Lung microvascular endothelial cell (primary cell): ENCODE results near the gene DQX1. TPM values are rescaled to one million over a fixed set of nuclear protein-coding genes. Genes with fewer than 3 reads are reported as not detected.
"Not testable (repeated sequence)": the region's sequence is repeated elsewhere in the genome, so short reads cannot be mapped to it uniquely, and the experiment has no call there.

ENCODE experiments used
- DNase-seq, 2 donors: peaks; one replicate each; pipeline versions ENCODE4 v3.0.0 to v3.0.0-alpha.2; 2010; ENCODE audit warnings: low read depth in 2 of 2
- total RNA-seq: library from RNA; depleted of rRNA; stranded (reverse); fragments of >200 nt; gene quantifications from 2 replicates; pipeline ENCODE4 v1.2.1, GENCODE V29; 2014

DQX1 gene, protein sequence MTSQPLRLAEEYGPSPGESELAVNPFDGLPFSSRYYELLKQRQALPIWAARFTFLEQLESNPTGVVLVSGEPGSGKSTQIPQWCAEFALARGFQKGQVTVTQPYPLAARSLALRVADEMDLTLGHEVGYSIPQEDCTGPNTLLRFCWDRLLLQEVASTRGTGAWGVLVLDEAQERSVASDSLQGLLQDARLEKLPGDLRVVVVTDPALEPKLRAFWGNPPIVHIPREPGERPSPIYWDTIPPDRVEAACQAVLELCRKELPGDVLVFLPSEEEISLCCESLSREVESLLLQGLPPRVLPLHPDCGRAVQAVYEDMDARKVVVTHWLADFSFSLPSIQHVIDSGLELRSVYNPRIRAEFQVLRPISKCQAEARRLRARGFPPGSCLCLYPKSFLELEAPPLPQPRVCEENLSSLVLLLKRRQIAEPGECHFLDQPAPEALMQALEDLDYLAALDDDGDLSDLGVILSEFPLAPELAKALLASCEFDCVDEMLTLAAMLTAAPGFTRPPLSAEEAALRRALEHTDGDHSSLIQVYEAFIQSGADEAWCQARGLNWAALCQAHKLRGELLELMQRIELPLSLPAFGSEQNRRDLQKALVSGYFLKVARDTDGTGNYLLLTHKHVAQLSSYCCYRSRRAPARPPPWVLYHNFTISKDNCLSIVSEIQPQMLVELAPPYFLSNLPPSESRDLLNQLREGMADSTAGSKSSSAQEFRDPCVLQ
- total RNA-seq = not detected in 2 replicates

DNA sequence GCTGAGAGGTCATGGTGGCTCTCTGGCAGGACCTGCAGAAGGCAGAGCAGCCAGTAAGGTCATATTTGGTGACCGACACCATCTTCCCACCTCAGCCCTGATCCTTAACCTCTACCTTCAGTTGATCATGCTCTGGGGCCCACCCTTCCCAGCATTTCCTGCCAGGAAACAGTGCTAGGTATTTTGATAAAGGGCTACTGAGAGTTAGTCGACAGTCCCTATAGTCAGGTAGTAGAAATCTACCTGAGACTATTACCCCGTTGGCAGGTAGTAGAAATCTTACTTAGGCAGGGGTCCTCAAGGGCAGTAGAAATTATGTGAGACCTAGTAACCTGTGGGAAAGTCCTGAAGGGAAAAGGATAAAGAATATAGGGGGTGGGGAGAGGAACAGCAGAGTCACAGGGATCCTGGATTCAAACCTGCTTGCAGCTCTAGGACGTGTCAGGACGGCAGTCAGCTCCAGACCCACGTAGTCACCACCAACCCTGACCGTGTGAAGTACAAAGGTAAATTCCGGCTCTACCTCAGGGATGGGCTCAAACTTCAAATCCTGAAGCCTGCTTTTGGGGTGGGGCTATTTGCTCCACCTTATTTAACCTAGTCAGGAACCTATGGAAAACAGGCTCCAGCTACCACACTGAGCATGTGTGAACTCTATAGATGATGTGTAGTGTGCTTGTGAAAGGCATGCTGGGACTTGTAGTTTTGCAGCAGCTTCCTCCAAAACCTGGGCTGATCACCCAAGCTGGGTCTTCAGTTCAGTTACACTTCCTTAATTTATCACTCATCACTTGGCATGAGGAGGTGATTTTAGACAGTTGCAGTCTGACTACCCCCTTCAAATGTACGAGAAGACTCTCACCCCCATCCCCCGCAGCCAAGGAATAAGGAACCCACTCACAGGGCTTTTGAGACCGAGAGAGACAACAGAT lies at the start of gene DQX1:
TSS of gene DQX1 (minus strand) at position 515 of the 932 bp plus-strand sequence. CDS start at position 13, 502 bp downstream.
- DNase-seq = peak in 1 of 2 donors; percentile 43

DNA sequence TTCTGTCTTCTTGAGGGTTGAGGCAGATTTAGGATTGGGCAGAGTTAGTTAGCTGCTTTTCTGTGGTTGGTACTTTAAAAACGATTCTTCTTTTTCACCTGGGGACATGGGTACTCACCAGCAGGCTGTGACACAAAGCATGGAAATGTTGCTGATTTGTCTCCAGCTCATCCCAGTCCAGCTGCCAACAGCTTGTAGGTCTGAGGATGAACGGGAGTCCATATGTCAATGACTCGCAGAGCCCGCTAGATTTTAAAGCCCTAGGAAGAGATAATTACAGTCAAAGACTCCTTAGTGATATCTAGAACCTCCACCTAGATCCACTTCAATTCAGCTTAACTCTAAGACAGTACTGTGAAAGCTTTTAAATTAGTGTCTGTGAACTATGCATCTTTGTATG lies 49.3 kb upstream of the DQX1 start:
- no peak for DNase-seq

DNA sequence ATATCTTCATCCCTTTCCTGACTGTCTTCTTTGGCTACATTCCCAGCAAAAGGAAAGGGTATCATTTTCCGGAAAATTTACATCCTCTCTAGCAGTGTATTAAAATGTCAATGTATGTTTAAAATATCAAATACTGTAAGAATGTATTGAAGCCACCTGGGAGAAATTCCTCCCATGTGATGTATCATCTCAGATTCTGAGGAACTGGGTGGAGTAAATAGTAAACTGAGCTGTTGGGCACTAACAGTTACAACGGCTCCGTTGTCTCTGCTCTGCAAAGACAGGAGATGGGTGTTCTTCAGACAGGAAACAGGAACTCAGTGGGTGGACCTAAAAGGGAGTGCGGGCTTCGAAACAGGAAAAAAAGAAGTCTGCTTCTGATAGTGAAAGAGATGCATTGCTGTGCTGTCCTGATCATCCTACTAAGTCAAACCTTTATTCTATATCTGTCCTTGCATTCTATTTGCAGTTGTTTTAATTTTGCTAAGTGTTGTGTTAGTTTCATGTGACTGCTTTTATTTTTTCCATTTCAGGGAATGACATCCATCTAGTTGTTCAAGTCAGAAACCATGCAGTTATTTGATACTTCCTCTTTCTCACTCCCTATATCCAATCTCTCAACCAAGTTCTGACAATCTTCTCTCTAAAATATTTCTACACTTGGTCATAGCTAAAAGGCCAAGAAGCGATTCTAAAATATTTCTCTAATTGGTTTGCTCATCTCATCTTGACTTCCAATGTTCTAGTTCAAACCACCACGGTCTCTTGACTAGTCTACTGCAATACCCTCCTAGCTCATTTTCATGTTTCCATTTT lies 47.9 kb upstream of the DQX1 start:
- peak; percentile 50 to 60 for DNase-seq

DNA sequence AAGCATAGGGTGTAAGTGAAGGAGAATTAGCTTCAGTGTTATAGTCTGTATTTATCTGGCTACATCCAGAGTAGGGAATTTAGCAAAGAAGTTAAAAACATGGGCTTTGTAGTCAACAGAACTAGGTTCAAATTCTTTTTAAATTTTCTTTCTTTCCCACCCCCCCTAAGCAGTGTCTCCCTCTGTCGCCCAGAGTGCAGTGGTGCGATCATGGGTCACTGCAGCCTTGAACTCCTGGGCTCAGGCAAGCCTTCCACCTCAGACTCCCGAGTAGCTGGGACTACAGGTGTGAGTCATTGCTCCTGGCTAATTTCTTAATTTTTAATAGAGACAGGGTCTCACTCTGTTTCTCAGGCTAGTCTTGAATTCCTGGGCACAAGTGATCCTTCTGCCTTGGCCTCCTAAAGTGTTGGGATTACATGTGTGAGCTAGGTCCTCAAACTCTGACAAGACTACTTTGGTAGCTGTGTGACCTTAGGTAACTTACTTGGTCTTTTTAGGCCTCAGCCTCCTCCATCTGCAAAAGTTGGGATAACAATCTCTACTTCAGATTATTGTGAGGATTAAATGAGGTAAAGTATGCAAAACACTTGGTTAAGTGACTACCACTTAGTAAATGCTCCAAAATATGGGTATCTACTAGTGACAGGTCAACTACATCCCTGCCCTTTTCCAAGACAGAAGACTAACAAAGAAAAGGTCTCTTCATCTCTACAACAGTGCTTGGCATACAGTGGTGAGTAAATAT lies 46.3 kb upstream of the DQX1 start:
- DNase-seq = no peak

DNA sequence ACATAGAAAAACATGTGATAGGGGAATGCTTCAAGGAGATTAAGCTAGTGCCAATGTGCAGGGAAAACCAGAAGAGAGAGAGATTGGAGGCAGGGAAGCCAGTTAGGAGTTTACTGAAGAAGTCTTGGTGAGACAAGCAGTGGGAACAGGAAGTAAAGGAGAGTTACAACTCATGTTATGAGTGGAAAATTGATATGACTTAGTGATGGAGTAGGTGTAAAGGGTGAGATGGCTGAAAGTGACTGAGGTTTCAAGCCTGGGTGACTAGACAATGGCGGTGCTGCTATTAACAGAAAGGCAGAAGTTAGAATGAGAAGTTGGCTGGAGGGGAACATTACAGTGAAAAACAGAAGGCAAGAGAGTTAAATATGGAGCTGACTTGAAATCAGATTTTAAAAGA lies 45.0 kb upstream of the DQX1 start:
- no peak for DNase-seq

DNA sequence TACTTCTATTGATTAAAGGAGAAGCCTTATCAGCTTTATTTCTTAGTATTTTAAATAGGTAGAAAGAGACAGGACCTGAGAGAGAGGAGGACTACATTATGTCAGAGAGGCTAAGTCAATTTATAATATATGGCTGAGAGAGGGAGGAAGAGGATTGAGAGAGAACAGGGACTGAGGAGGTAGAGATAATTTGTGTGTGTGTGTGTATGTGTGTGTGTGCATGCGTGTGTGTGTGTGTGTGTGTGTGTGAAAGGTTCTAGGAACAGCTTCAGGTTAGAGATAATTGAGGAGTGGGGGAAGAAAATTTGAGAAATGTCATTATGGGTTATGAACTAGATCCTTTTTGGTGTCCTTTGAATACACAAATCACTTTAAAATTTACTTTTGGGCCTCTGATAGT lies 43.7 kb upstream of the DQX1 start:
- no peak for DNase-seq

DNA sequence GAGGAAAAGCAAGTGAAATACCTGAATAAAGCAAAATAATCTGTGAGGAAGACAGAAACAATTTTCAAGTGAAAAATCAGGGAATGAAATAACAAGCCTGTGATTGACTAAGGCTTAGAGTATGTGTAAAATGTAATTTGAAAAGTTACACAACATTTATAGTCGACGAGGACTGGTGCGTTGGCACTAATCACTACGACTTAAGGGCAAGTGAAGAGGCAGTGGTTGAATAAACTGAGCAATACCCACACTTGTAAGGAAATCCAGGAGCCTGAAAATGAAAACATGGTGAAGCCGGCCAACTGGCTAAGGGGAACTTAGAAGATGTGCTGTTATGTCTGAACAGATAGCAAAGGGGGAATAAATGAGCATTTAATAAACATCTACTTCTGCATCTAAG lies 41.9 kb upstream of the DQX1 start:
- DNase-seq = no peak

DNA sequence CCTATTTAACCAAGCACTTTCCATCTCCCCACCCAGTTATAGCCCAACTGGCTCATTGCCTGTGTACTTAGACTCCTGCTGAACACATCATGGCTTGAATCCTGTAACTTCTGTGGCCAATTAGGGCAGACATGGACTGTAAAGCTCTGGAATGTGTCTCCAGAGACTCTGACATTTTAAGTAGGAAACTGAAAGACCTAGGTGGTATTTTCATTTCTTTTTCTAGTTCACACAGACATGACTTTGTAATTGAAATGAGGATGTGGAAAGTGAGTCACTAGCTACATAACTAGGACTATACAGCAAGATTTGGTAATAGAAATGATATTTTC lies 40.7 kb upstream of the DQX1 start:
- no peak for DNase-seq

DNA sequence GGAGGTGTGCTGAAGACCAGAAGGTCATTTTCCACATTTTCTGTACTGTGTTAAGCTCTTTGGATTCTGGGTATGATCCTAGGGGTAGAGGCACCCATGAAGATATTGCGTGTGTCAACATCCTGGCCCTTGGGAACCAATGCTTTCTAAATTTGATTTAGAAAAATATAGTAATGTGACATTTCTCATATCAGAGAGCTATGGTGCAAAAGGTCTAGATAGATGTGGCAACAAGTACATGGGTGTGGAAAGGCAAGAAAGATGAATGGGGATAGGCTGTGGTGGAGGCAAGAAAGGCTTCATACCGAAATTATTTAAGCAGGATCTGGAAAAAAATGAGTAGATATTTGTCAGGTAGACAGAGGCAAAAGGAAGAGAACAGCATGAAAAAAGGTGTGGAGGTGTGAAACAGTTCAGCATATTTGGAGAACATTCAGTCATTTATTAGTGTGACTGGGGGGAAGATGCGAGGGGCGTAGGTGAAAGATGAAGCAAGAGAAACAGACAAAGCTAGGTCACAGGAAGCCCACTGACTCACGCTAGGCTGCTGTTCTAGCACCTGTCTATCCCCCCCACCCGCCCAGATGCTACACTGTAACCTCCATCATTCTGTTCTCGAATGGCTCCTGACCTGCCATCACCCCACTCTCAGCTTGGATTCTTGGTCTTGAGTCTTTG lies 40.2 kb upstream of the DQX1 start:
- no peak for DNase-seq

DNA sequence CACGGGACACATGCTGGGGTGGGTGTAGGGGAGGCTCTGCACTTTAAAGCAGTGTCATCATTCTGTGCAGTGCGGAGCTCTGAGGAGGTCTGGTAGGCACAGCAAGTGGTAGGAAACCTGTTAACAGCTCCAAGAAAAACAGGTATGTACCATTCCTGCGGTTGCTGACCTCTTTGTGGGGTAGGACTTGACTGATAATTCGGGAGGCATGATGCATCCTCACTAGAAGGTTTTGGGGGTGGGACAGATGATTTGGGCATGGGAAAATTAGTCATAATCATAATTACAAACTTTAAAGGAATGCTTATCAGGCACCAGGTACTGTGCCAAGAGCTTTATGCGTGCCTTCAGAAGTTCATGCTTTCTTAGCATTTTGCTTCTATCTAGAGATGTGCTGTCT lies 38.2 kb upstream of the DQX1 start:
- no peak for DNase-seq

DNA sequence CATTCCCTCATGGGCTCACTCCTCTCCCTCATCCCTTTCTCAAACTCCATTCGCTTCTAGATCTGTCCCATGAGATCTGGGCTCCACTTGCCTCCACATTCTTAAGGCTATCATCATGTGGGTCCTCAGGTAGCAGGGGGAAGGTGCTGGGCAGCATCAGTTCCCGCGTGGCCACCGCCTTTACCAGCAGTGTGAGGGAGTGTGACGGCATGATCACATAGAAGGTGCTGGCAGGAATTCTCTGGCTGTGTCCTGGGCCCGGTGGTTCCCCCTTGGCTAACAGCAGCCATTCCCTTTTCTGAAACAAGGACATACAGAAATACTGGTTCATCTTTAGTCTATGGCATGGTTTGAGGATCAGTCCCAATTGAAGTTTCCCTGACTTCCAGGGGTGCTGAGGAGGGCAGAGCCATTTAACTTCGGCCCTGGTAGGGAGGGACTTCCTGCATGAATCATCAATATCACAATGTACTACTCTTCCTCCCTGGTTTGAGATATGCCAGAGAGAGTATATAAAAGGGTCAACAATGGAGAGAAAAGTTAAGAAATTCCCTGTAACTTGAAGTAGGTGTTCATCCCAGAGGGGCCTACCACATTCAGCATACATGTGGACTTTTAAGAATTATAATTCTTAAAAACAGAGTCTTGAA lies 36.2 kb upstream of the DQX1 start:
- no peak for DNase-seq

DNA sequence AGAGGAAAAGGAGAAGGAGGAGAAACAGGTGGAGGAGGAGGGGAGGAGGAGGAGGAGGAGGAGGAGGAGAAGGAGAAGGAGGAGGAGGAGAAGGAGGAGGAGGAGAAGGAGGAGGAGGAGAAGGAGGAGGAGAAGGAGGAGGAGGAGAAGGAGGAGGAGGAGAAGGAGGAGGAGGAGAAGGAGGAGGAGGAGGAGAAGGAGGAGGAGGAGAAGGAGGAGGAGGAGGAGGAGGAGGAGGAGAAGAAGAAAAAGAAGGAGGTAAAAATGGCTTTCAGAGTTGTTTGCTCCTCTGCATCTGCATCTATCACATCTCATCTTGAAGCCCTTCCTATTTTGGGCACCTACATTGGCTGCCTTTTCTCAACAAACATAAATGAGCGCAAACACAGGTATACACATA lies 35.0 kb upstream of the DQX1 start:
- not testable (repeated sequence) for DNase-seq

DNA sequence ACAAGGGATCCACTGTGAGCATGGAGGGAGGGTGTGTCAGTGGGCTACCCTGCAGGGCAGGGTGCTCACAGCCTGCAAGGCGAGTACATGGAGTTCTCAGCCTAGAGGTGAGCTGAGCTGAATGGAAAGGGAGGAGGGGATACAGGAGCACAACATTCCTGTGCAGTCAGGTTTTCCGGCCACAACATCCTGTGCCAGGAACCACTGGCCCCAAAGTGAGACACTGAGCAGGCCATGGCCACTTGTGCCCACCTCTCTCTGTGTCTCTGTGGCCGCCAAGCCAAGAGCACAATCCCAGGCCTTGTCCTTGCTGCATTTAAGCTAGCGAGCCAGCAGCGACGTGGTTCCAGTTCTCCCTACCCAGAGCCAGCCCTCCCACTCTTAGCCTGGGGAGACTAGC lies 34.6 kb upstream of the DQX1 start:
- DNase-seq = peak in 1 of 2 donors; percentile 48

DNA sequence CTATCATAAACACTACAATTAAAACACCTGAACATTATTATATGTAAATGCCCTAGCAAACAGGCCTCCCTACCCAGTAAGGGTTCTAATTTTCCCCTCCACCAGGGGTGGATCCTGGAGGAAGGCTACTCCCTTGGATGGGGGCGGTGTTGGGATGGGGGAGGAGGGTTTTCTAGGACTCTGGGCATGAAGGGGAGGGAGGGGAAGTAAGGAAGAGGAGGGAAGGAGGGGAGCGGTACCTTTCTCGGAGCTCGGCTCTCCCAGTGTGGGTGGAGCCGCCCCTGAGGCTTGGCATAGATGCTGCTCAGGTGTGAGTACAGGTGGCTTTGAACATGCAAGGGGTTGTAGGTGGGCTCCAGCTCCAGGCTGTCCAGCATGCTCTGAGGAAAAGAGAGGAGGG lies 33.9 kb upstream of the DQX1 start:
- DNase-seq = no peak

DNA sequence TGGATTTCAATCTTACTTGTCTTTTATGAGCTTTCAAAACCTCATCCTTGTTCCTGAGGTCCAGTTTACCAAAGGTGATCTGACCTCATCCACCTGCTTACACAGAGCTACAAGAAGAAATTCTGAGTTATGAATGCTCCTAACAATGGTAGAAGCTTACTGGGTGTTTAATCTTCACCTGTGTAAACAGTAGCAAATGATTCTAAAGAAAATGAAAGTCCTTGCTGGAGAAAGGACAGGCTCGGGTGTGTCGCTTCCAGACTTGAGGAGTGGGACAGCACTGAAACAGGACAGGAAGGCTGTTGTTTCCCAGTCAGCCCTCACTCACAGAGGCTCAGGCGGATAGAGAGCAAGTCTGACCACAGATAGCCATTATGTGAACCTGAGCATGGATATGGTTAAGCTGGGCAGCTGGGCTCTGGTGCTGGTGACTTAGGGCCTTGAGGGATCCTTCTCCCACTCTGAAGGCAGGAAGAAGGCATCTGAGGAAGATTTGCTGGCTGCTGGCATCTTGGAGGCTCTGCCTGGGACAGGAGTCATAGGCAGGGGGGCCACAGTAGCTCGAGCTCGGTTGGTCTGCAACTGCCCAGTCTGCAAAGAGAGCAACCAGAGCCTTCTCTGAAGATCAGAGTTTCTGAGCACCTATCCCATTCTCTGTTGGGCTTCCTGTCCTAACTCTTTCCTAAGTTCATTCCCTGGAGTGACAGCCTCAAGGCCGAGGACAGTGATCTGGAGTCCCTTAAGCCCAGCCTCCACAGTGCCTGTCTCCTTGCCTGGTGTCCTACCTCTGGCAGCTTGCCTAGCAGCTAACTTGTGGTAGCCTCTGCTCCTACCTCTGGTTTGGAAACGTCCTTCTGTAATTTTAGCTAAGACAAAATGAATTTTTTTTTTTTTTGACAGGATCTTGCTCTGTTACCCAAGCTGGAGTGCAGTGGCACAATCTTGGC lies 32.5 kb upstream of the DQX1 start:
- DNase-seq = no peak

DNA sequence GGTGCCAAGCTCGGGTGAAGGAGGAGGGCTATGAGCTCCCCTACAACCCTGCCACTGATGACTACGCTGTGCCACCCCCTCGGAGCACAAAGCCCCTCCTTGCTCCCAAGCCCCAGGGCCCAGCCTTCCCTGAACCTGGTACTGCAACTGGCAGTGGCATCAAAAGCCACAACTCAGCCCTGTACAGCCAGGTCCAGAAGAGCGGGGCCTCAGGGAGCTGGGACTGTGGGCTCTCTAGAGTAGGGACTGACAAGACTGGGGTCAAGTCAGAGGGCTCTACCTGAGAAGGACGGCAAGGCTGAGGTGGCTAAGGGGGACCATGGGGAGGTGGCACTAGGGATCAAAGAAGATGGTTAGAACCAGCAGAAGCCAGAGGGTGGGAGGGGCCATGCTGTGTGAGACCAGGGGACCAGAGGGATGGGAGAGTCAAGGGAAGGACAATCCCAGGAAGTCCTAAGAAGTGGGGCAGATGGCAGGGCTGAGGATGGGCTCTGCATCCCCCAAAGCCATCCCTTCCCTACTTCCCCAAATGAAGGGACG lies 30.9 kb upstream of the DQX1 start:
- no peak for DNase-seq

DNA sequence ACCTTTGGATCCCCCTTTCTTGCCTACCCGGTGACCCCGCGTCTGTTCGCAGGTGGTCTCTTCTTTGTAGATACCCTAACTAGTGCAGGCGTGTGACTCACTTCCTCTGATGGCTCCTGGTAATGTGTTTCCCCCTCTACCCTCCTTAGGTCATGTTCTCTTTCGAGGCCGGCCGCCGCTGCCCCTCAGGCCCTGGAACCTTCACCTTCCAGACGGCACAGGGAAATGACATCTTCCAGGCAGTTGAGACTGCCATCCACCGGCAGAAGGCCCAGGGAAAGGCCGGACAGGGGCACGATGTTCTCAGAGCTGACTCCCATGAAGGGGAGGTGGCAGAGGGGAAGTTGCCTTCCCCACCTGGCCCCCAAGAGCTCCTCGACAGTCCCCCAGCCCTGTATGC lies 30.1 kb upstream of the DQX1 start:
- no peak for DNase-seq

DNA sequence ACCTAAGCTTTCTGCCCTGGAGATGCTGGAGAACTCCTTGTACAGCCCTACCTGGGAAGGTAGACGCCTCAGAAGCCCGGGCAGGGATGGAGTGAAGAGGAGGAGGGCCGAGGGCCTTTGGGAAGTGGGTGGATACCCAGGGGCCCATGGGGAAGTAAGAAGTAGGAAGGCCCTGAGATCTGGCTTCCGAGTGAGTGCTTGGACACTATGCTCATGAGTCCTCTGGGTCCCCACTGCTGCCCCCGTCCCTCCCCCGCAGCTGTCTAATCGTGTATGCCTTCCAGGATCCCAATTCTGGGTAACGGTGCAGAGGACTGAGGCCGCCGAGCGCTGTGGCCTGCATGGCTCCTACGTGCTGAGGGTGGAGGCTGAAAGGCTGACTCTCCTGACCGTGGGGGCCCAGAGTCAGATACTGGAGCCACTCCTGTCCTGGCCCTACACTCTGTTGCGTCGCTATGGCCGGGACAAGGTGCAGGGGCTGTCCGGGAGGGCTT lies 29.6 kb upstream of the DQX1 start:
- DNase-seq = no peak
